HCT116 (cell line): Measurements from ENCODE around the gene TMCC3. TPM values are rescaled to one million over a fixed set of nuclear protein-coding genes. Genes with fewer than 3 reads are reported as not detected.

ENCODE experiments used
- ATAC-seq: fragments of 200-7000 bp; cut with Tn5 transposase; 2 replicates; pipeline ENCODE4 v1.9.1; 2020; ENCODE audit warnings: mild to moderate bottlenecking, moderate library complexity
- BruUV-seq: library from RNA; stranded (reverse); fragments of 400-500 nt; replicated peaks from 2 replicates; lab custom pipeline; 2021; lab: Mats Ljungman, UMichigan
- CTCF ChIA-PET: fragments of 300-600 bp; sonication (Branson Sonifier 250); formaldehyde crosslinking; loops from one replicate; lab custom pipeline; 2021; ENCODE audit warnings: antibody characterized with exemption; lab: Charles Lee
- POLR2A ChIA-PET: fragments of 300-600, 350-600 bp; sonication (Branson Sonifier 250); formaldehyde crosslinking; loops from one replicate; lab custom pipeline; 2021; ENCODE audit warnings: antibody characterized with exemption; lab: Charles Lee
- RAD21 ChIA-PET, 2 experiments: fragments of 300-600 bp; sonication (Branson Sonifier 250); formaldehyde crosslinking; loops; one replicate each; lab custom pipeline; 2023; ENCODE audit warnings: low total read pairs in 2 of 2; ENCODE audit not compliant: uncharacterized antibody in 2 of 2, unreplicated experiment in 2 of 2, low non-redundant PET in 1 of 2; lab: Charles Lee
- DNase-seq: peaks from one replicate; pipeline ENCODE4 v3.0.0-alpha.2; 2010; ENCODE audit warnings: low read depth, low spot score
- H2AFZ ChIP-seq: fragments of 200-600 bp; shearing (Covaris generic), sonication (generic); 2 replicates; pipeline ENCODE4 v1.6.1; 2017; ENCODE audit warnings: low read depth, mixed run types, mixed read lengths, antibody characterized with exemption, low read length; ENCODE audit not compliant: poor library complexity, severe bottlenecking
- H3K27ac ChIP-seq: 2 replicates; pipeline ENCODE4 v1.5.1; 2012; ENCODE audit warnings: low read depth, low read length
- H3K27me3 ChIP-seq: fragments of 200-600 bp; sonication (generic); 2 replicates; pipeline ENCODE4 v1.6.1; 2016; ENCODE audit warnings: mixed run types, low read length, mixed read lengths; ENCODE audit not compliant: insufficient read depth
- H3K36me3 ChIP-seq, 2 experiments: fragments of 200-500 bp in 1 of 2; fragments of 200-600 bp in 1 of 2; sonication (Bioruptor generic) in 1 of 2; sonication (generic) in 1 of 2; 2 replicates each; pipeline versions ENCODE4 v1.5.1 to v1.6.1; 2014 to 2016; ENCODE audit warnings: low read length in 2 of 2, inconsistent platforms in 1 of 2, mixed read lengths in 1 of 2, mixed run types in 1 of 2; ENCODE audit not compliant: insufficient read depth in 2 of 2, control insufficient read depth in 1 of 2
- H3K4me1 ChIP-seq, 2 experiments: fragments of 200-600 bp in 1 of 2; sonication (generic) in 1 of 2; 2 replicates each; pipeline versions ENCODE4 v1.5.1 to v1.6.1; 2012 to 2017; ENCODE audit warnings: low read length in 2 of 2, inconsistent platforms in 1 of 2, mild to moderate bottlenecking in 1 of 2, mixed read lengths in 1 of 2, mixed run types in 1 of 2, moderate library complexity in 1 of 2; ENCODE audit not compliant: insufficient read depth in 2 of 2, control insufficient read depth in 1 of 2
- H3K4me2 ChIP-seq: fragments of 200-600 bp; sonication (generic); 2 replicates; pipeline ENCODE4 v1.6.1; 2017; ENCODE audit warnings: mixed run types, low read length, mixed read lengths
- H3K4me3 ChIP-seq, 2 experiments: fragments of 200-600 bp in 1 of 2; sonication (generic) in 1 of 2; replicated peaks in 1 of 2; 2 replicates each; pipeline ENCODE4 v1.5.1; 2011 to 2016; ENCODE audit warnings: low read length in 2 of 2, control low read depth in 1 of 2, low read depth in 1 of 2, mild to moderate bottlenecking in 1 of 2, mixed read lengths in 1 of 2, mixed run types in 1 of 2
- H3K79me2 ChIP-seq: fragments of 200-600 bp; sonication (generic); 2 replicates; pipeline ENCODE4 v1.6.1; 2017; ENCODE audit warnings: mild to moderate bottlenecking, mixed run types, low read length, moderate library complexity, mixed read lengths; ENCODE audit not compliant: insufficient read depth
- H3K9ac ChIP-seq: fragments of 200-600 bp; sonication (generic); 2 replicates; pipeline ENCODE4 v1.6.1; 2016; ENCODE audit warnings: low read length, mixed read lengths
- H3K9me2 ChIP-seq: fragments of 200-600 bp; sonication (generic), shearing (Covaris generic); 2 replicates; pipeline ENCODE4 v1.6.1; 2017; ENCODE audit warnings: mixed run types, mild to moderate bottlenecking, moderate library complexity; ENCODE audit not compliant: insufficient read depth
- H3K9me3 ChIP-seq, 2 experiments: fragments of 200-500 bp in 1 of 2; fragments of 200-600 bp in 1 of 2; sonication (Bioruptor generic) in 1 of 2; sonication (generic) in 1 of 2; 2 replicates each; pipeline ENCODE4 v1.6.1; 2014 to 2017; ENCODE audit warnings: low read length in 2 of 2, mixed read lengths in 2 of 2, inconsistent platforms in 1 of 2, low read depth in 1 of 2, mild to moderate bottlenecking in 1 of 2, mixed run types in 1 of 2, moderate library complexity in 1 of 2; ENCODE audit not compliant: control insufficient read depth in 1 of 2, insufficient read depth in 1 of 2
- H4K20me1 ChIP-seq: fragments of 200-600 bp; sonication (generic), shearing (Covaris generic); 2 replicates; pipeline ENCODE4 v1.6.1; 2017; ENCODE audit warnings: mixed run types, mild to moderate bottlenecking, moderate library complexity; ENCODE audit not compliant: insufficient read depth
- ATF3 ChIP-seq: IDR thresholded peaks from 2 replicates; pipeline ENCODE4 v1.6.1; 2012
- EGR1 ChIP-seq: IDR thresholded peaks from 2 replicates; pipeline ENCODE4 v1.6.1; 2012; ENCODE audit warnings: low read depth
- ELF1 ChIP-seq: IDR thresholded peaks from 2 replicates; pipeline ENCODE4 v1.6.1; 2012; ENCODE audit warnings: low read depth, borderline replicate concordance
- EZH2 ChIP-seq: fragments of 200-600 bp; sonication (generic); IDR thresholded peaks from 2 replicates; pipeline ENCODE4 v1.6.1; 2017; ENCODE audit warnings: antibody characterized with exemption, mixed run types
- EZH2phosphoT487 ChIP-seq: fragments of 200-600 bp; IDR thresholded peaks from 2 replicates; pipeline ENCODE4 v1.6.1; 2018; ENCODE audit warnings: antibody characterized with exemption, borderline replicate concordance
- FOSL1 ChIP-seq: IDR thresholded peaks from 2 replicates; pipeline ENCODE4 v1.6.1; 2012; ENCODE audit warnings: low read depth
- JUND ChIP-seq: IDR thresholded peaks from 2 replicates; pipeline ENCODE4 v1.6.1; 2012
- POLR2A ChIP-seq: IDR thresholded peaks from 2 replicates; pipeline ENCODE4 v1.7.0; 2011; ENCODE audit warnings: borderline replicate concordance; ENCODE audit not compliant: insufficient read depth, insufficient read length; ENCODE audit errors: extremely low read depth
- POLR2AphosphoS5 ChIP-seq: IDR thresholded peaks from 2 replicates; pipeline ENCODE4 v1.6.1; 2011; ENCODE audit warnings: mild to moderate bottlenecking, low read depth, low read length, moderate library complexity
- SIN3A ChIP-seq: IDR thresholded peaks from 2 replicates; pipeline ENCODE4 v1.6.1; 2012; ENCODE audit warnings: low read depth
- SP1 ChIP-seq: IDR thresholded peaks from 2 replicates; pipeline ENCODE4 v1.6.1; 2012; ENCODE audit warnings: low read depth
- YY1 ChIP-seq: IDR thresholded peaks from 2 replicates; pipeline ENCODE4 v1.6.1; 2011; ENCODE audit warnings: low read length, low read depth, moderate library complexity, mild to moderate bottlenecking; ENCODE audit not compliant: insufficient replicate concordance; ENCODE audit errors: extremely low read depth
- intact Hi-C: fragments of 100-400 bp; cut with micrococcal nuclease; formaldehyde crosslinking; loops from 2 replicates; pipeline ENCODE4 v1.10.0; 2022
- total RNA-seq: library from RNA; stranded (reverse); gene quantifications from one replicate; pipeline ENCODE4 v1.2.1, GENCODE V29; 2021; ENCODE audit not compliant: unreplicated experiment
- TF ChIP-seq, protein P1 (sequence below): IDR thresholded peaks from 2 replicates; pipeline ENCODE4 v1.6.1; 2012
- TF ChIP-seq, protein P2 (sequence below): IDR thresholded peaks from 2 replicates; pipeline ENCODE4 v1.6.1; 2011; ENCODE audit warnings: mild to moderate bottlenecking, low read length, moderate library complexity; ENCODE audit not compliant: insufficient replicate concordance; ENCODE audit errors: extremely low read depth

The TMCC3 gene
- total RNA-seq, 1 experiment from 2014 or later: 4.5 TPM

- TF ChIP-seq ATF3: no peak
- TF ChIP-seq, protein P1, sequence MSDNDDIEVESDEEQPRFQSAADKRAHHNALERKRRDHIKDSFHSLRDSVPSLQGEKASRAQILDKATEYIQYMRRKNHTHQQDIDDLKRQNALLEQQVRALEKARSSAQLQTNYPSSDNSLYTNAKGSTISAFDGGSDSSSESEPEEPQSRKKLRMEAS: no peak
- TF ChIP-seq FOSL1: no peak
- TF ChIP-seq, all 23 proteins: peak for 0
These were observed 87.1 kb downstream of the TMCC3 start (continued) for GRCh38 chr12:94563286-94563685.

DNA sequence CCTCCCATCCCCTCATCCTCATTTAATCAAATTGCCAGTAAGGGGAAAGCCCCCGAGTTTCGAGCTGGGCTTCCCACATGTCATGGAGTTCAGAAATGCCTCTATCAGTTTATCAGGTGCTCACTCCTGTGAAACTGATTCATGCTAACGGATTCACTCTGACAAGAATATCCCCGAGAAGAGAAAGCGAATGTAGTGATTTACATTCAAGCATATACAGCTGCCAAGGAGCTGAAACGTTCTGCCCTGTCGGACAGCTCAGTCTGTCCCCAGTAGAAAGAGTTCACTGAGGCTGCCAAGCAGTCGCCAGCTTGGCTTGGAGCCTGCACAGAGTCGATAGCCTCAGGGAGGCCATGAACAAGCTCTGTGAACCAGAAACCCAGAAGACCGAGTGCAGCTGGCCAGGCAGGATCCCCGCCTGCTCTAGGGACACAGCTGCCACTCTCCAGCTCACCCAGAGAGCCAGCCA, 88.4 kb downstream of the TMCC3 start:
- no peaks in the 10 kb centered on the region for H4K20me1 ChIP-seq
- CTCF ChIA-PET: no interaction called here
- no peak overlapping the region for H2AFZ ChIP-seq
- no peak overlapping the region for H3K27ac ChIP-seq
- no peak overlapping the region for H3K4me2 ChIP-seq
- no peaks in the 10 kb centered on the region for H3K79me2 ChIP-seq
- H3K9ac ChIP-seq: no peak overlapping the region
- H3K4me1 ChIP-seq: peaks cover 9 to 33% of the 10 kb centered on the region in 2 experiments
- POLR2A ChIA-PET: no interaction called here
- ATAC-seq (no peak), DNase-seq (no peak)
- no peaks in the 10 kb centered on the region for H3K9me3 ChIP-seq
- H3K36me3 ChIP-seq: no peaks in the 10 kb centered on the region
- TF ChIP-seq EZH2phosphoT487 (no peak), SP1 (no peak), EZH2 (no peak), POLR2AphosphoS5 (no peak), EGR1 (no peak), YY1 (no peak), POLR2A (no peak), ELF1 (no peak), SIN3A (no peak), JUND (no peak)
- TF ChIP-seq, protein P2, sequence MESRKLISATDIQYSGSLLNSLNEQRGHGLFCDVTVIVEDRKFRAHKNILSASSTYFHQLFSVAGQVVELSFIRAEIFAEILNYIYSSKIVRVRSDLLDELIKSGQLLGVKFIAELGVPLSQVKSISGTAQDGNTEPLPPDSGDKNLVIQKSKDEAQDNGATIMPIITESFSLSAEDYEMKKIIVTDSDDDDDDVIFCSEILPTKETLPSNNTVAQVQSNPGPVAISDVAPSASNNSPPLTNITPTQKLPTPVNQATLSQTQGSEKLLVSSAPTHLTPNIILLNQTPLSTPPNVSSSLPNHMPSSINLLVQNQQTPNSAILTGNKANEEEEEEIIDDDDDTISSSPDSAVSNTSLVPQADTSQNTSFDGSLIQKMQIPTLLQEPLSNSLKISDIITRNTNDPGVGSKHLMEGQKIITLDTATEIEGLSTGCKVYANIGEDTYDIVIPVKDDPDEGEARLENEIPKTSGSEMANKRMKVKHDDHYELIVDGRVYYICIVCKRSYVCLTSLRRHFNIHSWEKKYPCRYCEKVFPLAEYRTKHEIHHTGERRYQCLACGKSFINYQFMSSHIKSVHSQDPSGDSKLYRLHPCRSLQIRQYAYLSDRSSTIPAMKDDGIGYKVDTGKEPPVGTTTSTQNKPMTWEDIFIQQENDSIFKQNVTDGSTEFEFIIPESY: no peak
- TF ChIP-seq, all 23 proteins: peak for 0
- intact Hi-C loops: loop anchor here (5.0 kb wide), 1 partner anchor 975 kb away; no protein-coding TSS in a partner anchor
- RAD21 ChIA-PET: no interaction called here
- no TSS peak for BruUV-seq
- Histone ChIP-seq H3K9me2 (no peaks in the 10 kb centered on the region), H3K27me3 (no peaks in the 10 kb centered on the region), H3K4me3 (no peak overlapping the region)
